KG1 (cell line): ENCODE data around the gene ACTN4.

Source experiments
- DNase-seq: peaks from one replicate; lab custom pipeline; 2025; lab: John Stamatoyannopoulos, UW

The ACTN4 gene

GRCh38 chr19:38695832-38696728 is 48.6 kb downstream of the ACTN4 start:
- no peak for DNase-seq

DNA sequence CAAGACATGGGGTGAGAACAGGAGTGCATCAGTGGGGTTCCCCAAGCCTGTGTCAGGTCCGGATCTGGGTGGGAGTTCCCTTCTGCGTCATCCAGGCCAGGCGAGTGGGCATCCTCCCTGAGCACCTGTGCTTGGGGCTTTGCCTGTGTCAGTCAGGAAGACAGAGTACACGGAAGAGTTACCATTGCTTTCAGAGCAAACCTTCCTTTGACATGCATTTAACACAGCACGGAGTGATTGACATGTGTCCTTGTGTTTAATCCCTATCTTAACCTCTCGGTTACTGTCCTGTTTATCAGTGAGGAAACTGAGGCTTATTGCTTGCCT is 49.2 kb downstream of the ACTN4 start:
- no peak for DNase-seq

DNA sequence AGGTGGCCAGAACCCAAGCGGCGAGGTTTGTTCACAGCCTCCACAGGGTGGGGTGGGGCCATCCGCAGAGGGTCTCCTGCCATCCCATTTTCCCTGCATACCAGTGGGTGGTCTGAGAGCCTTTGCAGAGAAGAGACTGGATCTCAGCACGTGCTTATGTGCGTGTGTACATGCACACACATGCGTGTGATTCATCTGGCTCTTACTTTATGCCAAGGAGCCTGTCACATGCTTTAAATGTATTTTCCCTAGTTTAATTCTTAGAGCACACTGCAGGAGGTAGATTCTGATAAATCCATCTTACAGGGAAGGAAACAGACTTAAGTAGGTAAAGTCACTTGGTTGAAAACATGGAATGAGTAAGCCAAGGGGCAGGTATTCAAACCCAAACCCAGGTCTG is 49.7 kb downstream of the ACTN4 start:
- DNase-seq = no peak

DNA sequence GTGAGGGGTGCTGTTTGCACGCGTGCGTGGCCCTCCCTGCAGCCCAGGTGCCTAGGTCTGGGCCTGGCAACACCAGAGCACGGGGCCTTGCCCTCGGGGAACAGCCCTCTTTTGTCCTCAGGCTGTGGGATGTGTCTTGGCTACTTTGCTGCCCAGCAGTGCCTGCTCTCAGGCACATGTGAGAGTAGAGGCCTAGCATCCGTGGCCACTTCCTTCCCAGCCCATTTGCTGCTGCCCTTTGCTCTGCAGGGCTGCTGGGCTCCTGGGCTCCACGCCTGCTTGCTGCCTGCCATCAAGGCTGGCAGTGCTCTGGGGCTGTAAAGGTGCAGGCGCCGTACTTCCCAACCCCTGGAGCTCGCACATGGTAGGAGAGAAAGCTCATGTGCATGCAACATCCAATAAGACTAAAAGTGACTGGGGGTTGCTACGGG is 50.2 kb downstream of the ACTN4 start:
- DNase-seq = no peak

- no peak for DNase-seq
These were observed 51.0 kb downstream of the ACTN4 start for GRCh38 chr19:38698225-38699026.

- no peak for DNase-seq
These were observed 51.5 kb downstream of the ACTN4 start for GRCh38 chr19:38699027-38699346.

DNA sequence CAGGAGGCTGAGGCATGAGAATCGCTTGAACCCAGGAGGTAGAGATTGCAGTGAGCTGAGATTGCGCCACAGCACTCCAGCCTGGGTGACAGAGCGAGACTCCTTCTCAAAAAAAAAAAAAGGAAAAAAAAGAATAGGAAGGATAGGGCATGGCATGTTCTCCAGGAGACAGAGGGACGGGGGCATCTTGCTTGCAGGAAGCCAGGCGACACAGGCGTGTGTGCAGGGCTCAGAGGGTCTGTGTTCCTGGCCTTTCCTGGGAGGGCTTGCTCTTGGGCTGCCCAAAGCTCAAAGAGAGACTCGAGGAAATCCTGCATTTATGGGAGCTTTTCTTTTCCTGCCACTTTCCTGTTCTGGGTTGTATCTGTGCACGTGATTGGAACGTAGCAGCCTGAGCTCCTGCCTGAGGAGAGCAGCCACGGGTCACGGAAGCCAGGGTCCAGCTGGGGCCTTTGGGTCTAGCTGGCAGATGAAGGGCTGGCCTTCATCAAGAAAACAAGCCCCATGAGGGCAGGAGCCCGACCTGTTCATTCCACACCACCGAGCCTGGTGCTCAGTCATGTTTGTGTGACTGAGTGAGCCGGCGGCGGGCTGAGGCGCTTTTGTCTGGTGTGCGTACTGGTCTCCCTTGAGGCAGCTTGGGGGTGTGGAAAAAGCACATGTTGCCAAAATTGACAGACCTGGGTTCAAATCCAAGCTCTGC is 52.3 kb downstream of the ACTN4 start:
- DNase-seq = no peak

DNA sequence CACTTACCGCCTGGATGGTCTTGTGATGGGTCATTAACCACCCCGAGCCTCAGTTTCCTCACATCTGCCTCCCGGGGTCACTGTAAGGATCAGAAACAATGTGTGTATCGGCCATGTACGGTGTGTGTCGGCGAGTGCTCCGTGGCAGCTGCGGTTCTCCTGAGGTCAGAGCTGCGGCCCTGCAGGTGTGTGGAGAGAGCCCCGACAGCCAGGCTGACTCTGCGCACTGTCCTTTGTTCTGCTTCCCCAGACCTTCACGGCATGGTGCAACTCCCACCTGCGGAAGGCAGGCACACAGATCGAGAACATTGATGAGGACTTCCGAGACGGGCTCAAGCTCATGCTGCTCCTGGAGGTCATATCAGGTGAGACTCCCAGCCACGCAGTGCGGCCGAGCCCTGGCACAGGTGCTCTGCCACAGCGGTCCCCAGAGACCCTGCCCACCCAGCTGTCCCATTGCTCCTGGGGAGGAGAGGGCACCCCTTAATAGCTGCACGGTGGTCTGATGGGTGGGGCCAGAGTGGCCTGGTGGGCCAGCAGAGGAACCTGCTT is 53.0 kb downstream of the ACTN4 start:
- no peak for DNase-seq

DNA sequence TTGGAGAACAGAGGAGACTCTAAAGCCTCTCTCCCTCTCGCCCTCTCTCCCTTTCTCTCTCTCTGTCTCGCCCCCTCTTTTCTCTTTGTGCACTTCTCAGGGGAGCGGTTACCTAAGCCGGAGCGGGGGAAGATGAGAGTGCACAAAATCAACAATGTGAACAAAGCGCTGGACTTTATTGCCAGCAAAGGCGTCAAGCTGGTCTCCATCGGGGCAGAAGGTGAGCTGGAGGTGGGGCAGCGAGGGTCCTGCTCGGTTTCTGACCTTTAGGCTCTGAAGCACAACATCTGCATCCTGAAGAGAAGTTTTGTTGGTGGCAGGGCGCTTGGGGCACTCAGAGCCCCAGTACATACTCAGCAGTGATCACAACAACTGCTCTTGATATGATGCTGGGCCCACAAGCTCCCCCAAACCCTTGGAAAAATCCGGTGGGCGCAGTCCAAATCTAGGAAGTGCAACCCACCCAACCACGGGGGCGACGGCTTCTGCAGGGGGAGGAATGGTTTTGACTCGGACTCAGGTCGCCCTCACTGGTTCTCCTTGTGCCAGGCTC is 53.5 kb downstream of the ACTN4 start:
- DNase-seq = no peak

GRCh38 chr19:38701455-38702063 is 54.1 kb downstream of the ACTN4 start:
- DNase-seq = no peak

DNA sequence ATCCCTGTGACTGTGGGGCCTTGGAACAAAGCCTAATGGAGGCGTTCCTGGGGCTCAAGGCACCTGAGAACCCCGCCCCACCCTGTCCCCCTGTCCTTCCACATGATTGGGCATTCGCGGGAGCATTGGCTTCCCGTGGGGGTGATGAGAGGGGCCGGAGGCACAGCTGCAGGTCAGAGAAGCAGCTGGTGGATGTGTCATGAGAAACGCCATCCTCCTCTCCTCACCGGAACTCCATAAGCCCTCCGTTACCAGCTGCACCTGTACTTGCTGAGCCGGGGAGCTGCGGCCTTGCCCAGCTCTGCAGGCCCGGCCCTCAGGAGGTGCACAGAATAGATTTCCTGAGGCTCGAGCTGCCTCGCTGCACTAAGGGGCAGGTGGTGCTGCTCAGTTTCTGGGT is 54.8 kb downstream of the ACTN4 start:
- no peak for DNase-seq

GRCh38 chr19:38703509-38703908 is 56.1 kb downstream of the ACTN4 start:
- no peak for DNase-seq

DNA sequence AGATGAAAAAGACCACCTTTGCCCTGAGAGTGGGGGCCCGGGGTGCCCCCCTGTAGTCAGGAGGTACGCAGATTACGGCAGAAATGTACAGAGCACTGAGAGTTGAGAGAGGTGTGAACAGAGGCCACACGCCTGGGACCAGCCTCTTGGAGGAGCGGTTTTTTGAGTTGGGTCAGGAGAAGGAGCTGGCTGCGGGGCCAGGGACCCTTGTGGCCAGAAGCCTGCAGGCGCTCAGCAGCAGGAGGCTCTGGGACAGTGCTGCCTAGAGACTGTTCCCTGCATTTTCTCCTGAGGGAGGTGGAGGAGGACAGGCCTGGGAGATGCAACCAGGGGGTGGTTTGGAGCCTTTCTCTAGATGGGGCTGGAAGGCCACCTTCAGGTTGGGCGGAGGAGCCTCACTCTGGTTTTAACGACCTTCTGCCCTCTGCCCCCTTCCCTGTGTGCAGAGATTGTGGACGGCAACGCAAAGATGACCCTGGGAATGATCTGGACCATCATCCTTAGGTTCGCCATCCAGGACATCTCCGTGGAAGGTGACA is 57.1 kb downstream of the ACTN4 start:
- no peak for DNase-seq

GRCh38 chr19:38705197-38706019 is 58.0 kb downstream of the ACTN4 start:
- DNase-seq = no peak

DNA sequence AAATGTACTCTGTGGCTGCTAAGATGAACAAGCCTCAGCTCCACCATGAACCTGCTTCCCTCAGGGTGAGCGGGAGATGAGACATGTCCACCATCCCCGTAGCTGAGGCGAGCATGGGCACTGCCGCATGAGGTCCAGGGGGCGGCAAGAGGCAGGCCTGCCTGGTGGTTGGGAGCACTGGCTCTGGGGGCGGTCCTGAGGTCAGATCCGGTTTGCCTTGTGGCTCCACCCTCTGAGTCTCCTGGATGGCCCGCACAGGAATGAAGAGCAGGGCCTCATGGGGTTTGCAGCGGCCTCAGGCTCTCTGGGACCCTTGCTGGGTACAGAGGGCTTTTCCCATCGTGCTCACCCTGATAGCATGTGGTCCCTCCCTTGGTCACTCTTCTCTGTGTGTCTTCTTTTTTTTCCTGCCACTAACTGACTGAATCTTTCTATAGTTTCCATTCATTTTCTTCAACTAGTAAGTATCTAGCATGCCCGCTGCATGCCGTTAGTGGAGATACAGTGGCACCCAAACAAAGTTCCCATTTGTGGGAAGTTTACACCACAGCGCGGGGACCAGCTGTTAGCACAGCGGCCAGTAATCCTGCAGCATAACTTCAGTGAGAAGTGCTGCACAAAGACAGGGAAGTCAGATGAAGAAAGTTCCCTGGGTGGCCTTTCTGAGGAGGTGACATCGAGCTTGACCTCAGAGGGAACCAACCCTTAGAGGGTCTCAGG is 59.5 kb downstream of the ACTN4 start:
- DNase-seq = no peak

DNA sequence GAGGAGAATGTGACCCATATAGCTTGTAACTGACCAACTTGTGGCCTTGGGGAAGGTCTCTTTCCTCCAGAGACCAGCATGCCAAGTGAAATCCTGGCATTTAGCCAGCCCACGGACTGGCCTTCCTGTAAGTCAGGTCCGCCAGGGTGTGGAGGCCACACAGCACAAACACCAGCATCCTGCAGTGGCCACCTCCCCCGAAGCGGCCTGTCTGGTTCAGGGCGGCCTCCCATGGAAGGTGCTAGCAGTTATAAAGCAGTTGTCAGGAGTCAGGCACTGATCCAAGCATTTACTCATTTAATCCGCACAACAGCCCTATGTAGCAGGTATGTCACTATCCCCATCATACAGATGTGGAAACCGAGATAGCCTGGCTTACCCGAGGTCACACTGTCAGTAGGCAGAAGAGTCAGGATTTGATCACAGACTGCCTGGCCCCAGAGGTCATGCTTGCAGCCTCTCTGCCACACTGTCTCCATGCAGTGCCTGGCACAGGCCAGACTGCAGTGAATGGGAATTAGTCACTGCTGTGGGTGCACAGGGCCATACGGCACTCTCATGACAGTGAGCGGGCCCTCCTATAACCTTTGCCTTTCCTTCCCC is 60.2 kb downstream of the ACTN4 start:
- DNase-seq = no peak

- DNase-seq = no peak
These were observed 61.1 kb downstream of the ACTN4 start for GRCh38 chr19:38708413-38709024.

GRCh38 chr19:38709119-38709518 is 61.7 kb downstream of the ACTN4 start:
- DNase-seq = no peak
